Mesodermal cell (in vitro differentiated cells): ENCODE data around the gene SLC22A23.

Experiments used
- H3K27ac ChIP-seq: 2 replicates; pipeline ENCODE4 v1.7.0; 2013; ENCODE audit warnings: mild to moderate bottlenecking, low read depth, low read length, moderate library complexity; ENCODE audit not compliant: severe bottlenecking
- H3K36me3 ChIP-seq: 2 replicates; pipeline ENCODE4 v1.7.1; 2013; ENCODE audit warnings: mild to moderate bottlenecking, low read length, moderate library complexity; ENCODE audit not compliant: control insufficient read depth, insufficient read depth
- H3K4me1 ChIP-seq: one replicate; pipeline ENCODE4 v1.7.1; 2013; ENCODE audit warnings: mild to moderate bottlenecking, low read length; ENCODE audit not compliant: insufficient read depth, control insufficient read depth, poor library complexity, severe bottlenecking
- H3K4me3 ChIP-seq: 2 replicates; pipeline ENCODE4 v1.7.0; 2013; ENCODE audit warnings: low read length, control low read depth, mild to moderate bottlenecking; ENCODE audit not compliant: insufficient read depth, poor library complexity, severe bottlenecking; ENCODE audit errors: extremely low read depth
- H3K9me3 ChIP-seq: 2 replicates; pipeline ENCODE4 v1.7.1; 2013; ENCODE audit warnings: mild to moderate bottlenecking, low read length, moderate library complexity; ENCODE audit not compliant: control insufficient read depth
- WGBS, 2 experiments: methylation state at CpG; one replicate each; pipeline ENCODE4 v1.1.5; 2013; ENCODE audit warnings: missing lambda C conversion rate in 2 of 2; ENCODE audit not compliant: insufficient coverage in 2 of 2; 5-methylcytosine and 5-hydroxymethylcytosine counted together

Gene SLC22A23

DNA sequence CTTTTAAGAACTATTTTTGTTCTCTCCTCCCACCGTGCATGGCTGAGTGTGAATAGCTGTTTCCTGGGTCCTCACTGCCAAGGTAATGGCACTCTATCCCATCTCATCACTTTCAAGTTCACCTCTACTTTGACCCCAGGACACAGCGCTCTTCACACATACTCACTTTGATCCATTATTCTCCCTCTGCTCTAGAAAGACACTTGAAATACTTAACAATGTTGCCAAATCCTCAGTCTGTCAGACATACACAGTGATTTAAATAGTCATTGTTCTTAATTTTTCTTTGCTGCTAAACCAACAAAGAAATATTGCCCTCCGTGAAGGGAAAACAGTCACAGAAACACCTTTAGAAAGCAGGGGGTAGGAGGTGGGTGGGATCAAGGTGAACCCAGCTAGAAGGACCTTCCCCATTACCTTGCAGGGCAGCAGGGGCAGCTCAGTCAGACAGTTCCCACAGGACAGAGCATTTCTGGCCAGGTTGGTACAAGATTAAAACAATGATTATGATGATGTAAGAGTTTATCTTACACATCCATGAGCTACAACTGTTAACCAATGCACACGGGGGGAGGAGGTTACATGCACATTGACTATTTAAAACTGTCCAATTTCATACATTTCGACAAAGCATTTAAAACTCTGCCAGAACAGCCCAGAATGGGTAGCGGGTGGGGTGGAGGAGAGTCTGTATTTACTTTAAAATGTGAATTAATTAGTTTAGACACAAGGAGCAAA lies 2.4 kb downstream of the SLC22A23 start:
- WGBS, 2 experiments: 37 to 45% methylated on average over 2 of the region's 6 CpGs
- Histone ChIP-seq H3K4me1 (peaks cover 5% of the 10 kb centered on the region), H3K9me3 (no peaks in the 10 kb centered on the region), H3K36me3 (no peaks in the 10 kb centered on the region), H3K27ac (no peak overlapping the region), H3K4me3 (no peak overlapping the region)

DNA sequence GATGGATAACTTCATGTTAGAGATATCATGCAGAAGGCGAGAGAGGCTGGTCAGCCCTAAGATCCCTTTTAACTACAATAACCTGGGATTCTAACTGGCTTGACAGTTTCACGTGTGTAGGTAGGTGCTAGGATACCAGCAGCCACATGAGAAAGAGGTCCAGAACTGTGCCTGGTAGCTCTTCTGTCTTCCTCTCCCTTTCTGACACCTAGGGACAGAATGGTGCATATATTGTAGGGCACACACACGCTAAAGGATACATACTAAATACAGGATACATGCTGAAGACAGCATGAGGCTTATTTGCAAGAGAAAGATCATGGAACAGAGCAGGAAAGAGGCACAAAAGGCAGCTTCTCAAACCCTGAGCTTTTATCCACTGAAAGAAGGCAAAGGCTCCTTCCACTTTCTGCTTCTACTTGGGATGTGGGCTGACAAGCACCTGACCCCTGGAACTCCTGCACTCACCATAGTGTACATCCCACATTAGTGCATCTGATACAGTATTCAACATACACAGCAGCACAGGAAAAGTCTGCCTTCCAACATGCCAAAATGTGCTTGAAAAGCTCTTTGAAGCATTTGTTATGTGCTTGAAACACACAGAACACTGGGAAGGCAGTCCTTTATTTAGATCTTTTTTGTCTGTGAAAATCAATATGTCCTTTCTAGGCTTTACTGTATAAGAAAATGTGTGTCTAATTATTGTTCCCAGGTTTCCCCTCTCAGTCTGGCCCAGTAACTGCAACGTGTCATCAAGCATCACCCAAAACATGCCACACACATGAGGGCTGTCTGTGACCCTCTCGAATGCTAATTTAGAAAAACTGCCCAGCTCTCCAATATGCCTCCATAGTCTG lies 3.2 kb downstream of the SLC22A23 start:
- no peaks in the 10 kb centered on the region for H3K36me3 ChIP-seq
- H3K4me3 ChIP-seq: no peak overlapping the region
- H3K27ac ChIP-seq: no peak overlapping the region
- H3K4me1 ChIP-seq: peaks cover 5% of the 10 kb centered on the region
- 73 to 80% methylated on average over 1 to 3 of the region's 5 CpGs for WGBS, 2 experiments
- H3K9me3 ChIP-seq: no peaks in the 10 kb centered on the region

DNA sequence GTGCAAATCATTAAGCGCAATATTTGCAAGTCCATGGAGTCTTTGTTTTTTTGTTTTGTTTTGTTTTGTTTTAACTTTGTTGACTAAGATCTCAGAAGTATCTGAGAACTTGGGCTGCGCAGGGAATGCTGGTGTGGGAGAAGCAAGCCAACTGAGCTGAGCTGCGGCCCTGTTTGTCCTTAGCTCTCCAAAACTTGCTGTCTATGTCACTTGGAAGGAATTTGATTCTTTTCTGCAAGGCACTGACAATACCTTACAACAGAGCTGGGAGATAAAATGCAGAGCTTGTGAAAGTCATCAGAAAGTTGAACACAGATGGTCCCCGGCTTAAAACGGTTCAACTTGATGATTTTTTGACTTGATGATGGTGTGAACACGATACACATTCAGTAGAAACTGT lies 5.4 kb downstream of the SLC22A23 start:
- Histone ChIP-seq H3K36me3 (no peaks in the 10 kb centered on the region), H3K9me3 (no peaks in the 10 kb centered on the region), H3K27ac (no peak overlapping the region), H3K4me3 (no peak overlapping the region), H3K4me1 (peaks cover 5% of the 10 kb centered on the region)
- 94 to 96% methylated on average over 5 to 6 of the region's 6 CpGs for WGBS, 2 experiments

DNA sequence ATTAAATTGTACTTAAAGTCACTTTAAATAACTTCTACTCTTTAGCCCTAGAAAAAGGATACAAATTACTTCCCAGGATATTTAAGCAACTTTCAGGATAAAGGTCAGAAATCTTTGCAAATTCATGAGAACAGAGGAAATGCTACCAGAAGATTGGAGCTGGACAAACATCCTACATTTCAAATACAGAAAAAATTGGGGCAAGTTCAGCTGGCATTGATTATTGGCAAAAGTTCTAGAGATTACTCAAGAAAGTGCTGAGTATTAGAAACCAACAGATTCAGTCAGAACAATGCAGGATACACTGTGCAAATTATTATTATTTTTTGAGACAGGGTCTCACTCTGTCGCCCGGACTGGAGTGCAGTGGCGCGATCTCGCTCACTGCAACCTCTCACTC lies 6.0 kb downstream of the SLC22A23 start:
- Histone ChIP-seq H3K4me3 (no peak overlapping the region), H3K27ac (no peak overlapping the region), H3K36me3 (no peaks in the 10 kb centered on the region), H3K4me1 (peaks cover 3% of the 10 kb centered on the region), H3K9me3 (no peaks in the 10 kb centered on the region)
- 85 to 98% methylated on average over 5 of the region's 5 CpGs for WGBS, 2 experiments

DNA sequence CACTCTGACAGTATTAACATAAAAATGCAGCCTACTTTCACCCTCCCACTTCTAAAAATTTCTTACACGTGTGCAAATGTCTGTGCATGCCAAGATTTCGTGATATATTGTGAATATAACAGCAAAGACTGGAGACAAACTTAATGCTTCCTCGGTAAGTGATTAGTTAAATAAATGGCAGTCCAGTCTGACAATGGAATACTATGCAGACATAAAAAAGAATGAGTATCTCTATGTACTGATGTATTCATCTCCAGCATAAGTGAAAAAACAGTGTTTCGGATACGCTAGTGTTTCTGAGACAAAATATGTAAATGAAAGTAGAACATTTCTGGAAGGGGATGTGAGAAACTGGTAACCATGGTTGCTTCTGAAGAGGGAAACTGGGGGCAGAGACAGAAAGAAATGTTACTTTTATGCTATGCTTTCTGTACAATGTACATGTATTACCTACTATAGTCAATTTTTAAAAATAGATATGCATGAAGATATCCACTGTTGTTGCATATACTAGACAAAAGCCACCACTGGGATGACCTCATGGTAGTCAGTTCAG lies 7.0 kb downstream of the SLC22A23 start:
- 93 to 96% methylated on average over 4 of the region's 5 CpGs for WGBS, 2 experiments
- H3K4me1 ChIP-seq: no peaks in the 10 kb centered on the region
- no peaks in the 10 kb centered on the region for H3K9me3 ChIP-seq
- H3K4me3 ChIP-seq: no peak overlapping the region
- H3K36me3 ChIP-seq: no peaks in the 10 kb centered on the region
- H3K27ac ChIP-seq: no peak overlapping the region

DNA sequence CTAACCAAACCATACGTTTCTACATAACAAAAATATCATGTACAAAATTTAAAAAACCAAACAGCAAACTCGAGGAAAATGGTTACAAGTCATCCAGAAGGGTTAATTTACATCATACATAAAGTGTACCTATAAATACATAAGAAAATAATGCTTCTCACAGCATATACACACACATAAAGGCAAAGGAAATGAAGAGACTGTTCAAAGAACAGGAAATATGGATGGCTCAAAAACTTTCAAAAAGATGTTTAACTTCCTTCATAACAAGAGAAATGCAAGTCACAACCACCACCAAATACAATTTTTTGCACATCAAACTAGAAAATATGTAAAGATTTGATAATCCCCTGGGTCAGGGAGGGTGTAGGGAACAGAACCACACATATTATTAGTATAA lies 7.5 kb downstream of the SLC22A23 start:
- 100% methylated on average over 1 of the region's 2 CpGs; no CpG with 5 or more reads in 1 of the 2 experiments for WGBS, 2 experiments
- Histone ChIP-seq H3K9me3 (no peaks in the 10 kb centered on the region), H3K4me1 (no peaks in the 10 kb centered on the region), H3K4me3 (no peak overlapping the region), H3K27ac (no peak overlapping the region), H3K36me3 (no peaks in the 10 kb centered on the region)

DNA sequence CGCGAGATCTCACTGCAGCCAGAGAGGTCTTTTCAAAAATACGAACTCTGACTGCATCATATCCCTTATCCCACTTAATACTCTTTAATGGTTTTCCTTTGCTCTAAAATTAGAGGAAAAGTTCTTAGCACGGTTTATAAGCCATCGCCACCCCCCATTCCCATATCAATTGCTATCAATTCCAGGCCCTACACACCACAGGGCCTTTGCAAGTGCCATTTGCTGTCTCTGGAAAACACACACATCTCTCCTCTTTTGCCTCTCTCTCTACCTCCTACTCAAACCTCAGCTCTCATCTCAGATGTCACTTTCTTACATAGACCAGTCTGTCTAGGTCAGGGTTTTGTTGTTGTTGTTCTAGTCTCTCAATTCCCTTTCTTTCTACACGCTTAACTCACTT lies 9.8 kb downstream of the SLC22A23 start:
- Histone ChIP-seq H3K4me3 (no peak overlapping the region), H3K36me3 (no peaks in the 10 kb centered on the region), H3K4me1 (peaks cover 17% of the 10 kb centered on the region), H3K9me3 (no peaks in the 10 kb centered on the region), H3K27ac (no peak overlapping the region)
- 87 to 98% methylated on average over 4 to 5 of the region's 6 CpGs for WGBS, 2 experiments

DNA sequence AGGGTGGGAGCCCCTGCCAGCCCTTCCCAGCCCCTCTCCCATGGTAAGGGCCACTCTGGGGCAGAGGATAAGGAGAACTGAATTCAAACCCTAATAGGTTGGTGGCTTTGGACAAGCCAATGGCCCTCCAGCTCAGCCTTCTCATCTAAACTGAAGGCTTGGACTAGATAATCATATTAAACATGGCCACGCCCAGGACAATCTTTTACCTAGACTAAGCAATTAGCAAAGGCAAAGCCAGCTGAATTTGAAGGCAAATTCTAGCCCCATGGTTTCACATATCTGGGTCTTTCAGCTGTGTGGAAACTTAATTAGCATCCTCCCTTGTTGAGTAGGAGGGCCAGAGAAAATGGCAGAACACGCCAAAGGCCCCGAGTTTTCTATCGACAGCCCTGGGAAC lies 10.7 kb downstream of the SLC22A23 start:
- WGBS, 2 experiments: 92 to 98% methylated on average over 4 of the region's 4 CpGs
- Histone ChIP-seq H3K27ac (no peak overlapping the region), H3K4me1 (peaks cover 23% of the 10 kb centered on the region)

DNA sequence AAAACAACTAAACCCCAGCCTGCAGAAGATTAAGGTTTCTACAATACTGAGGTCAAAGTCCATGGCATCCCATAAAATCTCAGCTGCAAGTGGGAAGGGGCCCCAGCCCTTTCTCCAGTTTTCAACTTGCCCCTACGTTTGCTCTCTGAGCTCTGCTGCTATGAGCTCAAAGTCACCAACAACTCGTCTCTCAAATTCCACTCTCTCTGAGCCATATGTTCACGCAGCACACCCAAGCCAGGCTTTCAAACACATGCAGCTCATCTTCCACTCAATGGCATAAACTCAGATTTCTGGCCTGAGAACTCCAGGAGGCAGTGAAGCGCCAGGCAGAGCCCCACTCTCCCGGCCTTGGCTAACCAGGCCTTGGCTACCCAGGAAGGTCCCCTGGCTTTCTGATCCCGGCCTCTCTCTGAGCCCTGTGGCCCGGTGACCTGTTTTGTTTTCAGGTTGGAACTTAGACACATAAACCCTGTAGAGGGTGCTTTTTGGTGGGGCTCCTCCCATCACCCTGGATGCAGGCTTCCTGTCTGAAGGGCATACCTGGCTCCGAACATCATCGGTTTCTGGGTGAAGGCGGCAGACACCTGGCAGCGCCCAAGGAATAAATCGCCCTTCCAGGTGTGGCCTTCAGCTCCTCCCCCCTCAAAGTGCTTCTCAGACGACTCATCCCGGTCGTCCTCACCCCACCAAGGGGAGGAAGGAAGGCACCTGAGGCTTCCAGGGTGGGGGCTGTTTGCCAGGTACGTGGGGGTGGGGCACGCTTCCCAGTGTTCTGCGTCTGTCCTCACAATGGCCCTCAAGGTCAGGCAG lies 12.4 kb downstream of the SLC22A23 start:
- Histone ChIP-seq H3K4me3 (no peak overlapping the region), H3K4me1 (peaks cover 23% of the 10 kb centered on the region), H3K27ac (no peak overlapping the region), H3K9me3 (no peaks in the 10 kb centered on the region), H3K36me3 (no peaks in the 10 kb centered on the region)
- WGBS, 2 experiments: 82 to 86% methylated on average over 6 to 11 of the region's 18 CpGs

More for the DNA sequence above, 10.7 kb downstream of the SLC22A23 start:
- no peak overlapping the region for H3K4me3 ChIP-seq
- H3K36me3 ChIP-seq: no peaks in the 10 kb centered on the region
- H3K9me3 ChIP-seq: no peaks in the 10 kb centered on the region

DNA sequence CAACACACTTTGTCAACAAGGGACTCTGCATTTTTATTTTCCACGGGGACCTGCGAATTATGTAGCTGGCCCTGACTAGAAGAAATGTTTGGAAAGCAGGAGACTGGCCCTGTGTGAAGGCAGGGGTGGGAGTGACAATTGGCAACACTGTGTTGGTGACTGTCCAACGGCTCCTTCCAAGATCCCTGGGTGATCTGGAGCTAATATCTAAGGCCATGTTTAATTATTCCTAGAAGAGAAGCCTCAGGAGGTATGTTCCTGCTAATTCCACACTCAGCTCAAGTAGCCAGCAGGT lies 13.7 kb downstream of the SLC22A23 start:
- Histone ChIP-seq H3K9me3 (no peaks in the 10 kb centered on the region), H3K4me3 (no peak overlapping the region), H3K4me1 (peaks cover 31% of the 10 kb centered on the region), H3K27ac (no peak overlapping the region), H3K36me3 (no peaks in the 10 kb centered on the region)
- 77 to 81% methylated on average over 3 of the region's 3 CpGs for WGBS, 2 experiments
